Measurements from ENCODE around the gene ZNF8. TPM values are rescaled to one million over a fixed set of nuclear protein-coding genes. Genes with fewer than 3 reads are reported as not detected.

Gene ZNF8
- total and polyA plus RNA-seq, 10 of the 15 experiments (the other 5 are each of a cell fraction or from before 2014, with no cell fraction given): 0.46 to 5.4 (median 2.6) TPM

DNA sequence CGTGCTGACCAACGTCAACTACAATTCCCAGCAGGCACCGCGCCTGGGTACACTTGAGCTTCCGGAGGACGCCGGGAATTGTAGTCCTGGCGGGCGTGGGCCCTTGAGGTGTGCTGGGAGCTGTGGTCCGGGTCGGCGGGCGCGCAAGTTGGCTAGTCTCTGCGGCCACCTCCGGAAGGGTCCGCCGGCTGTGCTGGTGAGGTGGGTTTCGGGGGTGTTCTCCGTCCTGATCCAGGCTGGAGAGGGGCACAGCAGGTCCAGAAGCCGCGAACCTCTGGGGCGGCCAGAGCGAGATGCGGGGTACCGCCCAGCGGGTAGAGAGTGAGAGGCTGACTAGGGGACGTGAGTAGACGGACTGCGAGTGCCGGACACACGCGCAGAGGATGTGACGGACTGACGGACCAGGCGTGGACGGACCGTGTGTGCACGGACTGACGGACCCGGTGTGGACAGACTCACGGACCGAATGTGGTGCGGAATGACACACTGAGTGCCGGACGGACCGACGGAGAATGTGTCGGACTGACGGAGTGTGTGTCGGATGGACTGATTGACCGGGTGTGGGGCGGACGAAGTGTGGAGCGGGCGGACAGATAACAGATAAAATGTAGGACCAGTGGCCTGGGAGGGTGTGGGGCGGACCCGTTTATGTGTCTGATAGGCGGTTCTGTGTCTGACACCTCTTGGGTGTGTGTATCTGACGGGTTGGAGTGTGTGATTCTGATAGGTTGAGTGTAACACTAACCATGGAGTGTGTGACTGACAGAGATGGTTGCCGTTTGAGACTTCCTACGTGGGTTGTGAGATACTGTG lies 48.4 kb downstream of the ZNF8 start, which contains the start of gene ZSCAN22 (continued):
- TF ChIP-seq STAT1 (conservative IDR thresholded peaks at IDR 0.05) (peak; percentile 90; the same call in 1 of the 2 replicates), RELA (IDR thresholded peaks at IDR 0.05; ENCODE audit: borderline replicate concordance, partially characterized antibody) (peak; percentile 87), EP300 (IDR thresholded peaks at IDR 0.05; ENCODE audit: borderline replicate concordance in 1 of 2, control insufficient read depth in 1 of 2, low read depth in 2 of 2, low read length in 2 of 2) (no peak), SIX5 (IDR thresholded peaks at IDR 0.05; ENCODE audit: low read depth, low read length, severe bottlenecking) (peak; percentile 99), CBFB (IDR thresholded peaks at IDR 0.05; ENCODE audit: low read depth) (peak; percentile 68; the same call in 1 of the 2 replicates), JUND (IDR thresholded peaks at IDR 0.05; ENCODE audit: low read depth, low read length) (0 out of 2 replicates have a peak, but pooled peaks have one; percentile 30), BRCA1 (IDR thresholded peaks at IDR 0.05; ENCODE audit: low read depth, low read length) (no peak), MYB (IDR thresholded peaks at IDR 0.05; ENCODE audit: borderline replicate concordance, low read depth, low read length) (no peak), ETV6 (conservative IDR thresholded peaks at IDR 0.05 in 1 of 2, IDR thresholded peaks at IDR 0.05 in 1 of 2; ENCODE audit: borderline replicate concordance in 1 of 2, low read depth in 1 of 2) (0 out of 4 replicates have a peak, but pooled peaks of 1 of the 2 experiments have one; percentile 16), ZNF207 (IDR thresholded peaks at IDR 0.05; ENCODE audit: borderline replicate concordance) (peak; percentile 93), ESRRA (IDR thresholded peaks at IDR 0.05; ENCODE audit: low read length) (no peak), MXI1 (IDR thresholded peaks at IDR 0.05; ENCODE audit: low read depth, low read length) (peak; percentile 81), IKZF2 (IDR thresholded peaks at IDR 0.05) (no peak), DPF2 (IDR thresholded peaks at IDR 0.05) (peak; percentile 75), SREBF2 (IDR thresholded peaks at IDR 0.05; ENCODE audit: low read length) (peak; percentile 49; the same call in 1 of the 2 replicates), TARDBP (IDR thresholded peaks at IDR 0.05; ENCODE audit: borderline replicate concordance) (peak; percentile 87), BHLHE40 (IDR thresholded peaks at IDR 0.05; ENCODE audit: borderline replicate concordance in 1 of 2, low read depth in 2 of 2, low read length in 1 of 2) (peak in 1 of 2 experiments; percentile 78; a peak in 2 of 4 replicates)
- TF ChIP-seq, protein P1, sequence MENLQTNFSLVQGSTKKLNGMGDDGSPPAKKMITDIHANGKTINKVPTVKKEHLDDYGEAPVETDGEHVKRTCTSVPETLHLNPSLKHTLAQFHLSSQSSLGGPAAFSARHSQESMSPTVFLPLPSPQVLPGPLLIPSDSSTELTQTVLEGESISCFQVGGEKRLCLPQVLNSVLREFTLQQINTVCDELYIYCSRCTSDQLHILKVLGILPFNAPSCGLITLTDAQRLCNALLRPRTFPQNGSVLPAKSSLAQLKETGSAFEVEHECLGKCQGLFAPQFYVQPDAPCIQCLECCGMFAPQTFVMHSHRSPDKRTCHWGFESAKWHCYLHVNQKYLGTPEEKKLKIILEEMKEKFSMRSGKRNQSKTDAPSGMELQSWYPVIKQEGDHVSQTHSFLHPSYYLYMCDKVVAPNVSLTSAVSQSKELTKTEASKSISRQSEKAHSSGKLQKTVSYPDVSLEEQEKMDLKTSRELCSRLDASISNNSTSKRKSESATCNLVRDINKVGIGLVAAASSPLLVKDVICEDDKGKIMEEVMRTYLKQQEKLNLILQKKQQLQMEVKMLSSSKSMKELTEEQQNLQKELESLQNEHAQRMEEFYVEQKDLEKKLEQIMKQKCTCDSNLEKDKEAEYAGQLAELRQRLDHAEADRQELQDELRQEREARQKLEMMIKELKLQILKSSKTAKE (IDR thresholded peaks at IDR 0.05; ENCODE audit: low read depth, poor library complexity, severe bottlenecking): peak; percentile 53
- TF ChIP-seq, protein P2, sequence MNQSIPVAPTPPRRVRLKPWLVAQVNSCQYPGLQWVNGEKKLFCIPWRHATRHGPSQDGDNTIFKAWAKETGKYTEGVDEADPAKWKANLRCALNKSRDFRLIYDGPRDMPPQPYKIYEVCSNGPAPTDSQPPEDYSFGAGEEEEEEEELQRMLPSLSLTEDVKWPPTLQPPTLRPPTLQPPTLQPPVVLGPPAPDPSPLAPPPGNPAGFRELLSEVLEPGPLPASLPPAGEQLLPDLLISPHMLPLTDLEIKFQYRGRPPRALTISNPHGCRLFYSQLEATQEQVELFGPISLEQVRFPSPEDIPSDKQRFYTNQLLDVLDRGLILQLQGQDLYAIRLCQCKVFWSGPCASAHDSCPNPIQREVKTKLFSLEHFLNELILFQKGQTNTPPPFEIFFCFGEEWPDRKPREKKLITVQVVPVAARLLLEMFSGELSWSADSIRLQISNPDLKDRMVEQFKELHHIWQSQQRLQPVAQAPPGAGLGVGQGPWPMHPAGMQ (IDR thresholded peaks at IDR 0.05; ENCODE audit: borderline replicate concordance): 0 out of 2 replicates have a peak, but pooled peaks have one; percentile 56
- TF ChIP-seq, protein P3, sequence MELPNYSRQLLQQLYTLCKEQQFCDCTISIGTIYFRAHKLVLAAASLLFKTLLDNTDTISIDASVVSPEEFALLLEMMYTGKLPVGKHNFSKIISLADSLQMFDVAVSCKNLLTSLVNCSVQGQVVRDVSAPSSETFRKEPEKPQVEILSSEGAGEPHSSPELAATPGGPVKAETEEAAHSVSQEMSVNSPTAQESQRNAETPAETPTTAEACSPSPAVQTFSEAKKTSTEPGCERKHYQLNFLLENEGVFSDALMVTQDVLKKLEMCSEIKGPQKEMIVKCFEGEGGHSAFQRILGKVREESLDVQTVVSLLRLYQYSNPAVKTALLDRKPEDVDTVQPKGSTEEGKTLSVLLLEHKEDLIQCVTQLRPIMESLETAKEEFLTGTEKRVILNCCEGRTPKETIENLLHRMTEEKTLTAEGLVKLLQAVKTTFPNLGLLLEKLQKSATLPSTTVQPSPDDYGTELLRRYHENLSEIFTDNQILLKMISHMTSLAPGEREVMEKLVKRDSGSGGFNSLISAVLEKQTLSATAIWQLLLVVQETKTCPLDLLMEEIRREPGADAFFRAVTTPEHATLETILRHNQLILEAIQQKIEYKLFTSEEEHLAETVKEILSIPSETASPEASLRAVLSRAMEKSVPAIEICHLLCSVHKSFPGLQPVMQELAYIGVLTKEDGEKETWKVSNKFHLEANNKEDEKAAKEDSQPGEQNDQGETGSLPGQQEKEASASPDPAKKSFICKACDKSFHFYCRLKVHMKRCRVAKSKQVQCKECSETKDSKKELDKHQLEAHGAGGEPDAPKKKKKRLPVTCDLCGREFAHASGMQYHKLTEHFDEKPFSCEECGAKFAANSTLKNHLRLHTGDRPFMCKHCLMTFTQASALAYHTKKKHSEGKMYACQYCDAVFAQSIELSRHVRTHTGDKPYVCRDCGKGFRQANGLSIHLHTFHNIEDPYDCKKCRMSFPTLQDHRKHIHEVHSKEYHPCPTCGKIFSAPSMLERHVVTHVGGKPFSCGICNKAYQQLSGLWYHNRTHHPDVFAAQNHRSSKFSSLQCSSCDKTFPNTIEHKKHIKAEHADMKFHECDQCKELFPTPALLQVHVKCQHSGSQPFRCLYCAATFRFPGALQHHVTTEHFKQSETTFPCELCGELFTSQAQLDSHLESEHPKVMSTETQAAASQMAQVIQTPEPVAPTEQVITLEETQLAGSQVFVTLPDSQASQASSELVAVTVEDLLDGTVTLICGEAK (IDR thresholded peaks at IDR 0.05; ENCODE audit: borderline replicate concordance): peak; percentile 99

All from GM12878 (cell line).